ENCODE data around the gene GEN1.

GRCh38 chr2:17798338-17798737 lies 44.4 kb downstream of the GEN1 start:
- TF ChIP-seq CTCF (IDR thresholded peaks at IDR 0.05; ENCODE audit: low read depth, low read length, missing input control) (no peak), TAF1 (conservative IDR thresholded peaks at IDR 0.05) (no peak), EGR1 (IDR thresholded peaks at IDR 0.05; ENCODE audit: low read depth in 2 of 2) (no peak), ZBTB33 (IDR thresholded peaks at IDR 0.05) (no peak), REST (IDR thresholded peaks at IDR 0.05) (no peak)
